Right lobe of liver (tissue), 6 donors: ENCODE data around the gene SELENOM. TPM values are rescaled to one million over a fixed set of nuclear protein-coding genes. Genes with fewer than 3 reads are reported as not detected.
A peak's percentile ranks its signal among the peaks of the same experiment; 100 is the strongest.

Experiments
- ATAC-seq, 4 donors: fragments of 200-7000 bp; cut with Tn5 transposase; one replicate each; pipeline ENCODE4 v1.9.1; 2020; ENCODE audit warnings: mild to moderate bottlenecking in 4 of 4, moderate library complexity in 4 of 4
- DNase-seq, 3 donors: peaks; one replicate each; pipeline ENCODE4 v3.0.0-alpha.2; 2020
- H3K27ac ChIP-seq, 3 donors: fragments of 200-600 bp; one replicate each; pipeline ENCODE4 v1.8.0; 2022
- H3K27me3 ChIP-seq, 2 donors: fragments of 200-600 bp; one replicate each; pipeline ENCODE4 v1.8.0; 2022
- H3K36me3 ChIP-seq, 4 donors: fragments of 200-600 bp; sonication (generic) in 1 of 4; one replicate each; pipeline versions ENCODE4 v1.5.1 to v1.8.0; 2017 to 2022; ENCODE audit warnings: control low read depth in 1 of 4
- H3K4me1 ChIP-seq, 4 donors: fragments of 200-600 bp; sonication (generic) in 1 of 4; one replicate each; pipeline versions ENCODE4 v1.5.1 to v1.8.0; 2017 to 2022; ENCODE audit warnings: control low read depth in 1 of 4
- H3K4me3 ChIP-seq, 3 donors: fragments of 200-600 bp; one replicate each; pipeline ENCODE4 v1.8.0; 2022
- H3K9me3 ChIP-seq, 4 donors: fragments of 200-600 bp; sonication (generic) in 1 of 4; one replicate each; pipeline versions ENCODE4 v1.5.1 to v1.8.0; 2017 to 2022; ENCODE audit warnings: control low read depth in 1 of 4
- CTCF ChIP-seq, 4 donors: fragments of 200-600 bp in 3 of 4; fragments of 450-650 bp in 1 of 4; IDR thresholded peaks; one replicate each; pipeline versions ENCODE4 v1.5.1 to v1.8.0; 2016 to 2022; ENCODE audit warnings: antibody characterized with exemption in 4 of 4, mild to moderate bottlenecking in 2 of 4
- POLR2A ChIP-seq: fragments of 450-650 bp; IDR thresholded peaks from one replicate; pipeline ENCODE4 v1.6.1; 2017; ENCODE audit warnings: antibody characterized with exemption, mild to moderate bottlenecking
- WGBS: methylation state at CpG from one replicate; pipeline ENCODE4 v1.1.6; 2018; ENCODE audit warnings: low coverage, low lambda C conversion rate; ENCODE audit not compliant: insufficient coverage; ENCODE audit errors: missing lambda C conversion rate; 5-methylcytosine and 5-hydroxymethylcytosine counted together
- intact Hi-C, 2 donors: fragments of 100-400 bp; cut with DNase I; formaldehyde crosslinking; loops; one replicate each; pipeline versions ENCODE4 v1.11.2 to v1.14.1; 2022
- total RNA-seq, 6 experiments: library from RNA; depleted of rRNA in 2 of 6; stranded (reverse); fragments of >200 nt in 2 of 6; fragmentation: NEBNext Ultra II Directional in 3 of 6; extraction: Animal tissue kit (Norgen Biotek cat#: 25700) in 3 of 6; gene quantifications; one replicate each; pipeline versions ENCODE4 v1.1.0 to v1.2.4, GENCODE V29; 2016 to 2023
- donor health status: DM: no; HTN: yes; CAD: no.
- donor health status: DM: no; HTN: no; CAD: no.
- donor health status: DM: no; HTN: no; CAD: no.
- donor health status: DM: no; HTN: yes; CAD: no.
- donor health status: DM: no; HTN: yes; CAD: no.

The SELENOM gene
- total RNA-seq, 6 experiments from 2014 or later, result 4.7 to 52.0 (median 9.4) TPM

GRCh38 chr22:31088233-31088986 lies 19.0 kb downstream of the SELENOM start:
- Histone ChIP-seq H3K4me3 (no peak overlapping the region), H3K36me3 (no peaks in the 10 kb centered on the region), H3K27me3 (no peaks in the 10 kb centered on the region), H3K27ac (no peak overlapping the region), H3K9me3 (no peaks in the 10 kb centered on the region), H3K4me1 (no peaks in the 10 kb centered on the region)
- intact Hi-C loops, result loop anchor here (5.0 kb wide), 1 partner anchor 141 kb away; no protein-coding TSS in a partner anchor
- ATAC-seq (no peak), DNase-seq (peak in 1 of 3 donors; percentile 47)
- 85% methylated on average over 15 of the region's 26 CpGs for WGBS
- TF ChIP-seq CTCF (IDR thresholded peaks at IDR 0.05) (no peak), POLR2A (no peak)

GRCh38 chr22:31087744-31088215 lies 19.6 kb downstream of the SELENOM start:
- Histone ChIP-seq H3K27ac (no peak overlapping the region), H3K27me3 (no peaks in the 10 kb centered on the region), H3K36me3 (no peaks in the 10 kb centered on the region), H3K4me1 (no peaks in the 10 kb centered on the region), H3K9me3 (no peaks in the 10 kb centered on the region), H3K4me3 (no peak overlapping the region)
- DNase-seq, result no peak
- WGBS, result 85% methylated on average over 11 of the region's 21 CpGs
- ATAC-seq, result no peak
- TF ChIP-seq CTCF (IDR thresholded peaks at IDR 0.05) (no peak), POLR2A (no peak)
- intact Hi-C loops, result loop anchor here (5.0 kb wide), 1 partner anchor 140 kb away; no protein-coding TSS in a partner anchor

GRCh38 chr22:31086703-31087330 lies 20.6 kb downstream of the SELENOM start:
- Histone ChIP-seq H3K27me3 (no peaks in the 10 kb centered on the region), H3K4me3 (no peak overlapping the region), H3K36me3 (no peaks in the 10 kb centered on the region), H3K27ac (no peak overlapping the region), H3K4me1 (no peaks in the 10 kb centered on the region), H3K9me3 (no peaks in the 10 kb centered on the region)
- ATAC-seq, result no peak
- DNase-seq, result no peak
- intact Hi-C loops, result loop anchor here (5.0 kb wide), 1 partner anchor 140 kb away; no protein-coding TSS in a partner anchor
- TF ChIP-seq POLR2A (no peak), CTCF (IDR thresholded peaks at IDR 0.05) (no peak)
- no CpG with 5 or more reads among the region's 8 CpGs for WGBS

GRCh38 chr22:31085928-31086327 lies 21.4 kb downstream of the SELENOM start:
- intact Hi-C loops, result loop anchor here (5.0 kb wide), 1 partner anchor 139 kb away; no protein-coding TSS in a partner anchor
- WGBS, result no CpG with 5 or more reads among the region's 3 CpGs

More at GRCh38 chr22:31085928-31086327, 21.4 kb downstream of the SELENOM start:
- Histone ChIP-seq H3K4me3 (no peak overlapping the region), H3K4me1 (peaks cover 0 to 6% (median 0%) of the 10 kb centered on the region in 4 donors), H3K27me3 (no peaks in the 10 kb centered on the region), H3K36me3 (no peaks in the 10 kb centered on the region), H3K27ac (peak overlapping the region in 2 of 3 donors; percentile 83 to 93), H3K9me3 (no peaks in the 10 kb centered on the region)
- TF ChIP-seq CTCF (IDR thresholded peaks at IDR 0.05) (no peak), POLR2A (no peak)
- ATAC-seq (no peak), DNase-seq (no peak)
